C4-2B (cell line): ENCODE results near the gene TRMT10B.
"Not testable (repeated sequence)": the region's sequence is repeated elsewhere in the genome, so short reads cannot be mapped to it uniquely, and the experiment has no call there.

ENCODE experiments used
- H3K27ac ChIP-seq: fragments of 450-650 bp; 2 replicates; pipeline ENCODE4 v1.5.1; 2017
- ZFX ChIP-seq: fragments of 450-650 bp; IDR thresholded peaks from 2 replicates; pipeline ENCODE4 v1.6.1; 2017
- TF ChIP-seq, protein P1 (sequence below): fragments of 450-650 bp; conservative IDR thresholded peaks from 2 replicates; pipeline ENCODE4 v1.5.1; 2017; ENCODE audit warnings: mild to moderate bottlenecking

The TRMT10B gene

GRCh38 chr9:37801959-37802711, 48.5 kb downstream of the TRMT10B start:
- H3K27ac ChIP-seq = peak overlapping the region; percentile 96; the same call in 1 of the 2 replicates
- no peak for TF ChIP-seq ZFX
- TF ChIP-seq, protein P1, sequence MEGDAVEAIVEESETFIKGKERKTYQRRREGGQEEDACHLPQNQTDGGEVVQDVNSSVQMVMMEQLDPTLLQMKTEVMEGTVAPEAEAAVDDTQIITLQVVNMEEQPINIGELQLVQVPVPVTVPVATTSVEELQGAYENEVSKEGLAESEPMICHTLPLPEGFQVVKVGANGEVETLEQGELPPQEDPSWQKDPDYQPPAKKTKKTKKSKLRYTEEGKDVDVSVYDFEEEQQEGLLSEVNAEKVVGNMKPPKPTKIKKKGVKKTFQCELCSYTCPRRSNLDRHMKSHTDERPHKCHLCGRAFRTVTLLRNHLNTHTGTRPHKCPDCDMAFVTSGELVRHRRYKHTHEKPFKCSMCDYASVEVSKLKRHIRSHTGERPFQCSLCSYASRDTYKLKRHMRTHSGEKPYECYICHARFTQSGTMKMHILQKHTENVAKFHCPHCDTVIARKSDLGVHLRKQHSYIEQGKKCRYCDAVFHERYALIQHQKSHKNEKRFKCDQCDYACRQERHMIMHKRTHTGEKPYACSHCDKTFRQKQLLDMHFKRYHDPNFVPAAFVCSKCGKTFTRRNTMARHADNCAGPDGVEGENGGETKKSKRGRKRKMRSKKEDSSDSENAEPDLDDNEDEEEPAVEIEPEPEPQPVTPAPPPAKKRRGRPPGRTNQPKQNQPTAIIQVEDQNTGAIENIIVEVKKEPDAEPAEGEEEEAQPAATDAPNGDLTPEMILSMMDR = no peak

DNA sequence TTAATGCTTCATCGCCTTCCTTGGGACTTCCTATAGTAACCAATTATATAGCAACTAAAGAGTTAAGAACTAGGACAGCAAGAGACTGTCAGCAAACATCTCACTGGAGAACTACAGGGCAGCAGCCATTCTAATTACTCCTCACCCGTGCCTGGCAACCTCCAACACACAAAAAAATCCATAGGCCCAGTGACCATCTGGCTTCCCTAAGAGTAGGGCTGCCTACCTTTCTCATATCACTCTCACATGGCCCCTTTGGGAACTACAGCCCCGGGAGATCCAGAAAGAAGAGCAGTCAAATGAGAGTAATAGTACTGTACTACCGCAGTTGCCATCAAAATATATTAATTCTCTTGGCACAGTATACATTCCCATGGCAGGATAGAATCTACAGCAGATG, 52.7 kb downstream of the TRMT10B start:
- H3K27ac ChIP-seq = no peak overlapping the region
- TF ChIP-seq, protein P1 = no peak
- TF ChIP-seq ZFX = no peak

- not testable (repeated sequence) for H3K27ac ChIP-seq
Observed at GRCh38 chr9:37809676-37810075, 56.1 kb downstream of the TRMT10B start.

DNA sequence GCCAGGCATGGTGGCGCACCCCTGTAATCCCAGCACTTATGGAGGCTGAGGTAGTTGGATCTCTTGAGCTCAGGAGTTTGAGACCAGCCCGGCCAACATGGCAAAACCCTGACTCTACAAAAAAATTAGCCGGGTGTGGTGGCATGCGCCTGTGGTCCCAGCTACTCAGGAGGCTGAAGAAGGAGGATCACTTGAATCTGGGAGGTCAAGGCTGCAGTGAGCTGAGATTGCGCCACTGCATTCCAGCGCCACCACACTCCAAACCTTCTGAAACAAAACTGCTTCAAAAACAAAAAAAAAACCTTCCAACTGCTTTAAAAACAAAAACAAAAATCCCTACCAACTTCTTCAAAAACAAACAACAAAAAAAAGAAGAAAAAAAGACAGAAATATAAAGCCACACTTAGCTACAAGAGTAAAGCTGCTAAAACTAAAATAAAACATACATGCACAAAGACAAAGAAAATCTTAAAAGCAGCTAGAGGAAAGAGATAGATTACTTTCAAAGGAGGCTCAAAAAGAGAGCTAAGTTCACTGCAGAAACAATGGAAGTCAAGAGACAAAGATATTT, 58.4 kb downstream of the TRMT10B start:
- H3K27ac ChIP-seq = no peak overlapping the region
- TF ChIP-seq ZFX = no peak
- TF ChIP-seq, protein P1 = no peak

DNA sequence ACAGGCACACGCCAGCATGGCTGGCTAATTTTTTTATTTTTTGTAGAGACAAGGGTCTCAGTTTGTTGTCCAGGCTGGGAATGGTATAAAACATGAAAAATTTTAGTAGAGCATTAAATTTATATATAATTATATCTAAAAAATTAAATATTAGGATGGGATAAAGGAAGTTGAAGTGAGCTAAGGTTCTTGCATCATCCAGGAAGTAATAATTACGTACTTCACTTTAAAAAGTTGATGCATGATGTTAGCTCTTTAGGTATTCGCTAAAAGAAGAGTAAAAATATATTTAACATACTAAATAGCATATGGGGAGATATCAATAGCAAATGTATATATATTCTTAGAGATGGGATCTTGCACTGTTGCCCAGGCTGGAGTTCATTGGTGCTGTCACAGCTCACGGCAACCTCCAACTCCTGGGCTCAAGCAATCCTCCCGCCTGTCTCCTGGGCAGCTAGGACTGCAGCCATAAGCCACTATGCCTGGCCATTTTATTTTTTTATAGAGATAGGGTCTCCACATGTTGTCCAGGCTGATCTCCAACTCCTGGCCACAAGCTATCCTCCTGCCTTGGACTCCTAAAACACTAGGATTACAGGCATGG, 59.3 kb downstream of the TRMT10B start:
- TF ChIP-seq ZFX = no peak
- TF ChIP-seq, protein P1 = no peak
- H3K27ac ChIP-seq = no peak overlapping the region

DNA sequence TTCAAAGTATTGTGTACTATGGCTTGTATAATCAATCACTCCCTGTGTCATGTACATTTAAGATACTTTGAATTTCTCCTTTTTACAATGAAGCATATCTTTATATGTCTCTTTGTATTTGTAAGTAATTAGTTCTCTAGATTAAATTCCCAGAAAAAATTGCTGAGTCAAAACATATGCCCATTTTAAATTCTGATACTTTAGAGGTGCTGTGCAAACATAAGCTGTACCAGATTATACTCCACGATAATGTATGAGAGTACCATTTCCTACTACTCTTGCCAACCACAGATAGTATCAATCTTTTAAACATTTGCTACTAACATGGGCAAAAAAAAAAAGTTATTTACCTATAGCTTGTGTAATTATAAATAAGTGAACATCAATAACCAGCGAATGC, 65.2 kb downstream of the TRMT10B start:
- H3K27ac ChIP-seq = no peak overlapping the region
- TF ChIP-seq, protein P1 = no peak
- TF ChIP-seq ZFX = no peak

DNA sequence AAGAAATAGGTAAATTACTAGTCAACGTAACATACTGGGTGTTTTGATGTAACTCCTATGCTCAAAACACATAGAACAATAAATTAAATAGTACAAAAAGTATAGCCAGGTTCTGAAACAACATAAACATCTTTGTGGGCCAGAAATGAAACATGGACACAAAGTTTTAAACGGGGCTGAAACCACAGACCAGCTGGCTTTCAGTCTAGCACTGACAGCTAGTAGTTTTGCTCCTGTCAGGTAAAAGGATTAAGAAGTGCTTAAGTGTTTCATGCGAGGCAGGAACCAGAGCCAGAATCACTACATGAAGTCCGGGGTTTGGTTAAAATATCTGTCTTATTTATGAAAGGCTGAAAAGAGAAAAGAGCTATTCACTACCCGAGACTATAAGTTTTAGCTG, 66.5 kb downstream of the TRMT10B start:
- no peak overlapping the region for H3K27ac ChIP-seq
- TF ChIP-seq, protein P1 = no peak
- TF ChIP-seq ZFX = no peak

DNA sequence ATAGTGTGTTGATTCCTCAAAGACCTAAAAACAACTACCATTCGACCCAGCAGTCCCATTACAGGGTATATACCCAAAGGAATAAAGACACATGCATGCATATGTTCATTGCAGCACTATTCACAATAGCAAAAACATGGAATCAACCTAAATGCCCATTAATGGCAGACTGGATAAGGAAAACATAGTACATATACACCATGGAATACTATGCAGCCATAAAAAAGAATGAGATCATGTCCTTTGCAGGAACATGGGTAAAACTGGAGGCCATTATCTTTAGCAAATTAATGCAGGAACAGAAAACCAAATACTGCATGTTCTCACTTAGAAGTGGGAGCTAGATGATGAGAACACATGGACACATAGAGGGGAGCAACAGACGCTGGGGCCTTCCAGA, 71.6 kb downstream of the TRMT10B start:
- not testable (repeated sequence) for H3K27ac ChIP-seq
